Testis (tissue), 2 donors: ENCODE measurements around the gene COQ8B.

Experiments used
- POLR2A ChIP-seq: fragments of 450-650 bp; IDR thresholded peaks from one replicate; pipeline ENCODE4 v1.6.1; 2017; ENCODE audit warnings: antibody characterized with exemption, mild to moderate bottlenecking, moderate library complexity
- TF ChIP-seq, protein P1 (sequence below), 3 experiments: fragments of 450-650 bp in 2 of 3; fragments of 200-600 bp in 1 of 3; sonication (generic) in 1 of 3; IDR thresholded peaks; one replicate each; pipeline ENCODE4 v1.5.1; 2016 to 2019; ENCODE audit warnings: antibody characterized with exemption in 3 of 3, mild to moderate bottlenecking in 2 of 3, moderate library complexity in 1 of 3

DNA sequence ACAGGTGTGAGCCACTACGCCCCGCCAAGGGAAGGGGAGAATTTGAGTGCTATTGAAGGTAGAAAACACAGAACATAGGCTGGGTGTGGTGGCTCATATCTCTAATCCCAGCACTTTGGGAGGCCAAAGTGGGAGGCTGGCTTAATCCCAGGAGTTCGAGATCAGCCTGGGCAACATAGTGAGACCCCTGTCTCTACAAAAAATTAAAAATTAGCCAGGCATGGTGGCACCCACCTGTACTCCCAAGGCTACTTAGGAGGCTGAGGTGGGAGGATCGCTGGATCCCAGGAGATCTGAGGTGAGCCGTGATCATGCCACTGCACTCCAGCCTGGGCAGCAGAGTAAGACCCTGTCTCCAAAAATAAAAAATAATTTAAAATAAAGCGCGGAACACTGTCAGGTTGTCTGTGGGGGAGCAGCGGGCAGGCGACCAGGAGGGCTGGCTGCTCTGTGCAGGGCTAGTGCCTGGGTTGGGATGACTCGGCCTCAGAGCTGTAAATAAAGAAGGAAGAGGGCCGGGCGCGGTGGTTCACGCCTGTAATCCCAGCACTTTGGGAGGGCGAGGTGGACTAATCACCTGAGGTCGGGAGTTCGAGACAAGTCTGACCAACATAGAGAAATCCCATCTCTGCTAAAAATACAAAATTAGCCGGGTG is 74.5 kb downstream of the COQ8B start:
- TF ChIP-seq, protein P1, sequence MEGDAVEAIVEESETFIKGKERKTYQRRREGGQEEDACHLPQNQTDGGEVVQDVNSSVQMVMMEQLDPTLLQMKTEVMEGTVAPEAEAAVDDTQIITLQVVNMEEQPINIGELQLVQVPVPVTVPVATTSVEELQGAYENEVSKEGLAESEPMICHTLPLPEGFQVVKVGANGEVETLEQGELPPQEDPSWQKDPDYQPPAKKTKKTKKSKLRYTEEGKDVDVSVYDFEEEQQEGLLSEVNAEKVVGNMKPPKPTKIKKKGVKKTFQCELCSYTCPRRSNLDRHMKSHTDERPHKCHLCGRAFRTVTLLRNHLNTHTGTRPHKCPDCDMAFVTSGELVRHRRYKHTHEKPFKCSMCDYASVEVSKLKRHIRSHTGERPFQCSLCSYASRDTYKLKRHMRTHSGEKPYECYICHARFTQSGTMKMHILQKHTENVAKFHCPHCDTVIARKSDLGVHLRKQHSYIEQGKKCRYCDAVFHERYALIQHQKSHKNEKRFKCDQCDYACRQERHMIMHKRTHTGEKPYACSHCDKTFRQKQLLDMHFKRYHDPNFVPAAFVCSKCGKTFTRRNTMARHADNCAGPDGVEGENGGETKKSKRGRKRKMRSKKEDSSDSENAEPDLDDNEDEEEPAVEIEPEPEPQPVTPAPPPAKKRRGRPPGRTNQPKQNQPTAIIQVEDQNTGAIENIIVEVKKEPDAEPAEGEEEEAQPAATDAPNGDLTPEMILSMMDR (IDR thresholded peaks at IDR 0.05), result no peak
- TF ChIP-seq POLR2A, result no peak
